Measurements from ENCODE around the gene SMURF1.

SMURF1 gene

GRCh38 chr7:99076615-99077014, 67.3 kb downstream of the SMURF1 start:
- in situ Hi-C loops (cut with MboI; ENCODE audit: low pct_unique_long_range_greater_than_20kb, low sequenced_read_pairs, unreplicated experiment), result no loop called here
- DNase-seq (ENCODE audit: low spot score), result no peak
- TF ChIP-seq, protein P1, sequence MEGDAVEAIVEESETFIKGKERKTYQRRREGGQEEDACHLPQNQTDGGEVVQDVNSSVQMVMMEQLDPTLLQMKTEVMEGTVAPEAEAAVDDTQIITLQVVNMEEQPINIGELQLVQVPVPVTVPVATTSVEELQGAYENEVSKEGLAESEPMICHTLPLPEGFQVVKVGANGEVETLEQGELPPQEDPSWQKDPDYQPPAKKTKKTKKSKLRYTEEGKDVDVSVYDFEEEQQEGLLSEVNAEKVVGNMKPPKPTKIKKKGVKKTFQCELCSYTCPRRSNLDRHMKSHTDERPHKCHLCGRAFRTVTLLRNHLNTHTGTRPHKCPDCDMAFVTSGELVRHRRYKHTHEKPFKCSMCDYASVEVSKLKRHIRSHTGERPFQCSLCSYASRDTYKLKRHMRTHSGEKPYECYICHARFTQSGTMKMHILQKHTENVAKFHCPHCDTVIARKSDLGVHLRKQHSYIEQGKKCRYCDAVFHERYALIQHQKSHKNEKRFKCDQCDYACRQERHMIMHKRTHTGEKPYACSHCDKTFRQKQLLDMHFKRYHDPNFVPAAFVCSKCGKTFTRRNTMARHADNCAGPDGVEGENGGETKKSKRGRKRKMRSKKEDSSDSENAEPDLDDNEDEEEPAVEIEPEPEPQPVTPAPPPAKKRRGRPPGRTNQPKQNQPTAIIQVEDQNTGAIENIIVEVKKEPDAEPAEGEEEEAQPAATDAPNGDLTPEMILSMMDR (IDR thresholded peaks at IDR 0.05; ENCODE audit: extremely low read depth, insufficient read depth, missing control alignments), result no peak

DNA sequence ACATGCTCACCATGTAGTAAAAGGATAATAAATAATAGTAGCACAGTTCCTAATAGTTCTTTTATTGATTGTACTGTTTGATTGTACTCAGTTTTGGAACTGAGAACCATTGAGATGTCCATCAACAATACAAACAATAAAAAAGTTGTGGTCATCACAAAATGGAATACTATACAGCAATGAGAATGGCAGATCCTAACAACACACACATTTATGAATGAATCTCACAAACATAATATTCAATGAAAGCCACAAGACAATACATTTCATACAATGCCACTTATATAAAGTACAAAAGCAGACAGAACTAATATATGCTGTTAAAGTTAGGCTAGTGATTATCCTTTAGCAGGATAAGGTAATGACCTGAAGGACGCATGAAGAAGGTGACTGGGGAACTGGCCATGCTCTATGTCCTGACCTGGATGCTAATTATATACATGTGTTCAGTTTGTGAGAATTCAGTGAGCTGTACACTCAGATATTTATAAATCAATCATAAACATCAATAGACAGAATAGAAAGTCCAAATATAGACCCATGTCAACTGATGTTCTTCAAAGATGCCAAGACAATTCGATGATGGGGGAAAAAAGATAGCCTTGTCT, 70.0 kb downstream of the SMURF1 start:
- no peak for DNase-seq (ENCODE audit: low spot score)
- in situ Hi-C loops (cut with MboI; ENCODE audit: low pct_unique_long_range_greater_than_20kb, low sequenced_read_pairs, unreplicated experiment), result no loop called here
- TF ChIP-seq, protein P1 (IDR thresholded peaks at IDR 0.05; ENCODE audit: extremely low read depth, insufficient read depth, missing control alignments), result no peak

DNA sequence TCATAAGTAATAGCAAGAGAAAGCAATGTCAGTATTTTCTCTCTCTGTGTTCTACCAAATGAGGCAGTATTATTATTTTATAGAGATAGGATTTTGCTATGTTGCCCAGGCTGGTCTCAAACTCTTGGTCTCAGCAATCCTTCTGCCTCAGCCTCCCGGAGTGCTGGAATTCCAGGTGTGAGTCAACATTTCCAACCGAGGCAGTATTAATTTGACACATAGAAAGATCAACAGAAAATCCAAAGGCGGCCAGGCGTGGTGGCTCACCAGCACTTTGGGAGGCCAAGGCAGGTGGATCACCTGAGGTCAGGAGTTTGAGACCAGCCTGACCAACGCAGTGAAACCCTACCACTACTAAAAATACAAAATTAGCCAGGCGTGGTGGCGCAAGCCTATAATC, 71.8 kb downstream of the SMURF1 start:
- in situ Hi-C loops (cut with MboI; ENCODE audit: low pct_unique_long_range_greater_than_20kb, low sequenced_read_pairs, unreplicated experiment), result no loop called here
- no peak for DNase-seq (ENCODE audit: low spot score)
- TF ChIP-seq, protein P1 (IDR thresholded peaks at IDR 0.05; ENCODE audit: extremely low read depth, insufficient read depth, missing control alignments), result no peak

DNA sequence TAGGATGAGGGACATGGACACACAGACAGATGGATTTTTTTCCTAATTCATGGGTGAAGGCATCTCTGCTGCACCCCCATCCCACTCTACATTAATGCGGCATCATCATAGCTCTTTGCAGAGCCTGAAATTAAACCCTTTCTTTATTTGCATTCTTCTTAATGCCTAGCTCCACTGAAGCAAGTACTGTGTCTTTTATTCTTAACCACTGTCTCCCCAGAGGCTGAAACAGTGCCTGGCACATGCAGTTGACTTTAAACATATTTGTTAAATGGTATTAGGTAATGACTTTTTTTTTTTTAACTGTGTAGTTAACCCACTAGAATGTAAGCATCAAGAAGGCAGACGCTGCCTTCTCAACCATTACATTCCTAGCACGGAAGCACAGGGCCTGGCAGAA, 73.5 kb downstream of the SMURF1 start:
- TF ChIP-seq, protein P1 (IDR thresholded peaks at IDR 0.05; ENCODE audit: extremely low read depth, insufficient read depth, missing control alignments), result no peak
- in situ Hi-C loops (cut with MboI; ENCODE audit: low pct_unique_long_range_greater_than_20kb, low sequenced_read_pairs, unreplicated experiment), result no loop called here
- no peak for DNase-seq (ENCODE audit: low spot score)

DNA sequence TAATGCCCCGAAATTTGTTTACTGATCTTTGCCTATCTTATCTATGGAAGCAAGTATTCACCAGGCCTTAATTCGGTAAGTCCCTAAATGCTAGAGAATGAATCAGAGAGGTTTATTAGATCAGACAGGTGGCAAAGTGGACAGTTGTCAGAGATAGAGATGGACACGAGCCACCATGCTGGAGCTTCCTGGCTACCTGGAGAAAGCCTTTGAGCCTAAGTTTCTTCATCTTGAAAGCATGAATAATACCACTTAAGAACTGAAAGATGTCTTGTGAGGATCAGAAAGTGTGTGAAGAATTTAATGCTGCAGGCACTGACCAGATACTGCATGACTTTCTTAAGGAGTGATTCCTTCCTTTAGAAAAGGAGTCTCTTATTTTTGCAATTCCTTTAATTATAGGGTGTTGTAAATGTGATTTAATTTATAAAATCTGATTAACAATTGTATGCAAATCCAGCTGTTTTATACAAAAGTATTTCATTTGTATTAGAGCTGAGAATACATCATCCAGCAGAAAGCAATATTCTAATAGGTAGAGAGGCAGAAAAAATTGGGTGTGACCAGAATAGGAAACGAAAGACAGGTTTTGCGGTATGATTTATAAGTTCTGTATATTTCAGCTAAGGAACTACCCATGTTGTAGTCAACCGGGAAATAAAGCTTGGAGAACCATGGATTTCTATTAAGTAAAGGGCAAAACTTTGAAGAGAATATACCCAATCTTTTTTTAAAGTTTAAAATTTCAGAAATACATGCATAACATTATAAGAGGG, 82.7 kb downstream of the SMURF1 start:
- in situ Hi-C loops (cut with MboI; ENCODE audit: low pct_unique_long_range_greater_than_20kb, low sequenced_read_pairs, unreplicated experiment), result no loop called here
- TF ChIP-seq, protein P1 (IDR thresholded peaks at IDR 0.05; ENCODE audit: extremely low read depth, insufficient read depth, missing control alignments), result no peak
- no peak for DNase-seq (ENCODE audit: low spot score)

- in situ Hi-C loops (cut with MboI; ENCODE audit: low pct_unique_long_range_greater_than_20kb, low sequenced_read_pairs, unreplicated experiment), result no loop called here
- TF ChIP-seq, protein P1 (IDR thresholded peaks at IDR 0.05; ENCODE audit: extremely low read depth, insufficient read depth, missing control alignments), result no peak
- no peak for DNase-seq (ENCODE audit: low spot score)
Measured at GRCh38 chr7:99054781-99055180, 89.1 kb downstream of the SMURF1 start.
